Cardiac septum (tissue), 1 donor: ENCODE data around the gene HELT. TPM values are rescaled to one million over a fixed set of nuclear protein-coding genes. Genes with fewer than 3 reads are reported as not detected.
A peak's percentile ranks its signal among the peaks of the same experiment; 100 is the strongest.

ENCODE experiments used
- DNase-seq: peaks from one replicate; pipeline ENCODE4 v3.0.0-alpha.2; 2020; ENCODE audit warnings: low spot score
- intact Hi-C: fragments of 100-400 bp; cut with DNase I; formaldehyde crosslinking; loops from one replicate; pipeline ENCODE4 v1.14.0; 2022
- total RNA-seq: library from RNA; stranded (reverse); fragmentation: NEBNext Ultra II Directional; extraction: Animal tissue kit (Norgen Biotek cat#: 25700); gene quantifications from one replicate; pipeline ENCODE4 v1.2.1, GENCODE V29; 2021
- donor health status: DM: no; HTN: no; CAD: no.

Gene HELT
- total RNA-seq, 1 donor from 2014 or later: not detected

DNA sequence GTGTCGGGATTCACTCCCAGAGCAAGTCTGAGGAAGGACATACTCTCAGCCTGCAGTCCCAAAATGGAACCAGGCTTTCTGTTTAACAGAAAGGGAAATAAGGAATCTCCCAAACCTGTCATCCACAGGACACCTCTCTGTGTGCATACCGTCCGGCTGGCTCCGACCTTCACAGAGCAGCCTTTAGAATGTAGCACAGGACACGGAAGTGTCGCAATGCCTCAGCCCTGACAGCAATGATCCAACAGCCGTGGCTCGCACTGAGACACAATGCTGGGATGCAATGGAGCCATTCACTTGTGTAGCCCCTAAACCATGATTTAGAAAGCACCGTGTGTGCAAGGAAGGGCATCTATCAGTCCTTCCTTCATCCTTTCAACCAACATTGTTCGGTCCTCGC lies 15.5 kb upstream of the HELT start:
- DNase-seq: no peak

DNA sequence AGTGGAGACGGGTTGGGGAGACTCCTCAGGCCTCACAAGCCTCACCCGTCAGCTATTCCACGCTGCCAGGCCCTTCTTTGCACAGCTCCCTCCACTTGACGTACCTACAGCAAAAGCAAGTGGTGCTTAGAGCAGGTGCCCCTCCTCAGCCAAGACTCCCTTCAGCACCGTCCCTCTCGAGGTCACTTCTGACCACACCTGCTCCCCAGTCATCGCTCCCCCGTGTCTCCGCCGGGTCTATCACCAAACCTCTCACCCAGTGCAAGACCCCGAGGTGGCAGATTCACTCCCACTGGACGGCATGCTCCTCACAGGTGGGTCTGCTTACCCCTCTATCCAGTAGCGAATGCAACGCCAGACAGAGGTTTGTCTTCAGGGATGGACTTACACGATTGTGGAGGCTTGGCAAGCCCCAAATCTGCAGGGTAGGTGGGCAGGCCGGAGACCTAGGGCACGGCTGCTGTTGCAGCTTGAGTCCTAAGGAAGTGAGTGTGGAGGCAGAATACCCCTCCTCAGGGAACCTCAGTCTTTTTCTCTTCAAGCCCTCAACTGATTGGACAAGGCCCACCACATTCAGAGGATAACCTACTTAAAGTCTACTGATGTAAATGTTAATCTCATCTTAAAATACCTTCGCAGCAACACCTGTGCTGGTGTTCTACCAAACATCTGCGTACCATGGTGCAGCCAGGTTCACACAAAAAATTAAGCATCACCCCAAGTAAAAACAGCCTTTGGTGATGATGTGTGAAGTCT lies 14.5 kb upstream of the HELT start:
- intact Hi-C loops: loop anchor here (2.0 kb wide), 1 partner anchor 179 kb away; no protein-coding TSS in a partner anchor
- DNase-seq: no peak

More for the DNA sequence above, 15.5 kb upstream of the HELT start:
- intact Hi-C loops: no loop called here

DNA sequence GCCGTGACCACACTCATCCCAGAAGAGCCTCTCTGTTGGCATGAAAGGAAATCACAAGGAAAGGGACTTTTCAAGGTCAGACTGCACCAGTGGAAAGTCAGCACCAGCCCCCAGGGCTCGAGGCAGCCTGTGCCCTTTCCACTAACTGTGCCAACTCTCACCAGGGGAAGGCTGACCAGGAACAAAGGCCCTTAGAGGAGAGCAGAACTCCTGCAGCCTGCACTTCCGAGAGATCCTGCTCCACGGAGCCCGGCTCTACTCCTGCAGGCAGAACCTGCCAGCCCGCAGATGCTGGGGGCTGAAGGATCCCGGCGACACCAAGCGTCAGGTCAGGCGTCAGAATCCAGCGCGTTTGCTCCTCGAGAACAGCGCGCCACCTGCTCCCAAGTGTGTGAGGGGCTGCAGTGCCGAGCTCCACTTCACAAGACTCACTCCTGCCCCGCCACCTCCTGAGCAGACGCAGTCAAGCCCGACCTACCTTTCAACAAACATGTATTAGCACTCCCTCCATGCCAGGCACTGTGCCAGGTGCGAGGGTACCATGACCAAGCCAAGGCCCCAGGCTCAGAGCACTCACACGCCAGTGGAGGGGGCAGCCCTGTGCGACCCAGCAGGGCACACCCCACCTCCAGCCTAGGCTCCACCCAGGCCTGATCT lies 13.6 kb upstream of the HELT start:
- no peak for DNase-seq
- intact Hi-C loops: loop anchor here (2.0 kb wide), 1 partner anchor 178 kb away; no protein-coding TSS in a partner anchor

DNA sequence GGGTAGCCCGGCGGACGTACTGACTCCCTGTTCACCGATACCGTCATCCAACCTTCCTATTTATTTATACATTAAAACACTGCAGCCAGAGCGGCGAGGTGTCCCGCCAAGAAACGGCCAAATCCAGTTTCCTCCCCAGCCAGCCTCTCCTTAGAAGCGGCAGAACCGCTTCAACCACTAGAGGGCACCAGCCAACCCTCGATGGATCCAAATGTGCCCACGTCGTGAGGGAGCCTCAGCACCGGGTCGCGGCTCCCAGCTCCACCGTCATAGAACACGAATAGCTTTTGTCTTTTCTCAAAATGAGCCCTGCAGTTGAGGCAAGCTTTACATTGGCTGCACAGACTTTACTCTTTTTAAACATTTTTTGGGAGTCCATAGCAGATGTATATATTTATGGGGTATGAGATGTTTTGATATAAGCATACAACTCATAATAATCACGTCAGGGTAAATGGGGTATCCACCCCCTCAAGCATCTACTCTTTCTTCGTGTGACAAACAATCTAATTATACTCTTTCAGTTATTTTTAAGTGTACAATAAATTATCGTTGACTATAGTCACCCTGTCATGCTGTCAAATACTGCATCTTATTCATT lies 13.0 kb upstream of the HELT start:
- intact Hi-C loops: loop anchor here (2.0 kb wide), 1 partner anchor 177 kb away; no protein-coding TSS in a partner anchor
- peak; percentile 88 for DNase-seq

DNA sequence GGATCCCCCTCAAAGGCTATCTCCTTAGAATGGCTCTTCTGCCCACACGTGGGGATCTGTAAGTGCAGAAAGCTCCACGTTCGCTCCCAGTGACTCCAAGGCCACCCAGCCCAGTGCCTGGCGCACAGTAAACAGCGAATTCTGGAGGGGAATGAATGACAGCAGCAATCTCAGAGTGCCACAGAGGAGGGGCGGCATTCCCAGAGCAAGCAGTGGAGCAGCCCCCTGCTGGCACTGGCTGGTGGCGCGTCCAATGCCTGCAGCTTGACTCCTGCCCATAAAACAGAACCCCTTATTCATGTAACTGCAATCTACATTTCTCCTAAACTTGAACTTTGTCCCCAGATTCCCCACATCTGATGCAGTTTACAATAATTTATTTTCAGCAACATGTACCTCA lies 6.9 kb upstream of the HELT start:
- intact Hi-C loops: no loop called here

DNA sequence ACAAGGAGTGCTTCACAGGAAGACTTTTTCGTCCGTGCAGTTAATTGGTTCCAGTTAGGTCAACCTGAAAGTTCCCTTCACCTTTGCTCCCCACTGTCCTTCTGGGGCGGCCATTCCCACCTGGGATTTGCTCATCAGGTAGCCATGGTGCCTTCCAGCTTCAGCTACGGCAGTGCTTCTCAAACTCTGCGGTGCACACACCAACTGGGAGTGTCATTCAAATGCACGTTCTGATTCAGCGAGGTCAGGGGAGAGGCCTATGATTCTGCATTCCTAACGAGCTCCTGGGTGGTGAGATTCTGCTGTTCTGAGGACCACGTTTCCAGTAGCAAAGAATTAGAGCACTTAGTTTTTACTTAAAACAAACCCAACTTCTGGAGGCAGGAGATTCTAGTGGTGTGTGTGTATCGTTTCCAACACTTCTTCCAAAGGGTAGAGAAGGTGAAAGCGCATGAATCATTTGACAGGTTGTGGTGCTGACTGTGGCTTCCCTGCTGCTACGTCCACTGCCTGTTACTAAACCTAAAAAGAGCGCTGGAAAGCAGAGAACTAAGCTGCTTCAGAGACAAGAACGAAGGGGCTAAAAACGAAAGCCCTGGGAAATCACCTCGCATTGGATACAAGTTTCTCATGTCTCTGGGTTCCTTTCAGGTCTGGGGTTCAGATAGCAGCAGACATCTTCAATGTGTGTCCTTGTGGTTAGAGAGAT lies 4.7 kb upstream of the HELT start:
- DNase-seq: no peak
- intact Hi-C loops: no loop called here

More for the DNA sequence above, 6.9 kb upstream of the HELT start:
- no peak for DNase-seq

DNA sequence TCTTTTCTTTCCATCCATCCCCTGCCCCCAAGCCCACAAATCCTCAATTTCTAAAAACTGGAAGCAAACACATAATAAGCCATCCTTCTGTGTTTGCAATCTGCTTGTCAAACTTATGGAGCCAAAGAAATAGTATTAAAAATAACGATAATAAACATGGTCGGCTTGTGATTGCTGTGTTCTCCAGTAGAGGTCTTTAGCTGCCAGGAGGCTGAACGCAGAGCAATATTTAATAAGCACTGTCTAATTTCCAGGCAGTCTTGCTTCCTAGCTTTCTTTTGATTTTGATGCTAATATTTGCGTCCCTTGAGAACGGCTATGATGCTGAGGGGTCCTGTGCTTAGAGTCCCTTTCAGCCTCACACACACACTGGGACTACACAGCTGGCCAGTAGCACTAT lies 3.2 kb upstream of the HELT start:
- intact Hi-C loops: no loop called here
- no peak for DNase-seq

DNA sequence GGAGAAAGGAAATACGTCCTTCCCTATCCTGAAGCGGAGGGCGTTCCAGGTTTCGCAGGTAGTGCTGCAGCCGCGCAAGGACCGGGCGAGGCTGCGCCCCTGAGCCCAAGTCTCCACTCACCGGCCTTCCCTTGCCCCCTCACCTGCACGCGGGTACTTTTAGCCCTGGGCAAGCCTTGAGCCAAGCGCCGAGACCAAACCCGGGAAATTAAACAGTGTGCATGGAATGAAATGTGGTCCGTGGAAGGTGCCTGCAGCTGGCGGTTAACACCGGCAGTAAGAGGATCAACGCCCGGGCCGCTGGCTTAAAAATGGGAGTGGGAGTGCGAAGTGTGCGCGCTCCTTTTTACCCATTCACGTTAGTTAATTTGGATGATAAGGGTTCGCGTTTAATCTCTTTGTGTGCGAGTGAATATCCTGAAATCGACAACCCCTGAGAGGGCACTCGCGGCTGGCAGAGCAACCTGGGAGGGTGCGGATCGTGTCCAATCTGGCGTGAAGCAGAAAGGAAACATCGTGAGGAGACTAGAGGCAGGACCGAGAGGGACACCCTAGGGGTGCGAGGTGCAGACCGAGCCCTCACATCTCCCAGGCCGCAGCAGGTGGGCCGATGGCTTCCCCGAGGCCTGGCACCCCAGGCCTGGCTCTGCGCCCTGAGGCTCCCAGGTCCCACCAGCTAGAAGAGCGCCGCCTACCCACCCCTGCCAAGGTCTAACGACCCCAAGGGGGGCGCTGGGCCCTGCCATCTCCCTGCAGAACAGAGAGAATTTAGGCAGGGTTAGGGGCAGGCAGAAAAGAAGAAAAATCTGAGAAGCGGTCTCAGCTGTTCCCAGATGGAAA lies 2.0 kb upstream of the HELT start:
- intact Hi-C loops: no loop called here
- no peak for DNase-seq

DNA sequence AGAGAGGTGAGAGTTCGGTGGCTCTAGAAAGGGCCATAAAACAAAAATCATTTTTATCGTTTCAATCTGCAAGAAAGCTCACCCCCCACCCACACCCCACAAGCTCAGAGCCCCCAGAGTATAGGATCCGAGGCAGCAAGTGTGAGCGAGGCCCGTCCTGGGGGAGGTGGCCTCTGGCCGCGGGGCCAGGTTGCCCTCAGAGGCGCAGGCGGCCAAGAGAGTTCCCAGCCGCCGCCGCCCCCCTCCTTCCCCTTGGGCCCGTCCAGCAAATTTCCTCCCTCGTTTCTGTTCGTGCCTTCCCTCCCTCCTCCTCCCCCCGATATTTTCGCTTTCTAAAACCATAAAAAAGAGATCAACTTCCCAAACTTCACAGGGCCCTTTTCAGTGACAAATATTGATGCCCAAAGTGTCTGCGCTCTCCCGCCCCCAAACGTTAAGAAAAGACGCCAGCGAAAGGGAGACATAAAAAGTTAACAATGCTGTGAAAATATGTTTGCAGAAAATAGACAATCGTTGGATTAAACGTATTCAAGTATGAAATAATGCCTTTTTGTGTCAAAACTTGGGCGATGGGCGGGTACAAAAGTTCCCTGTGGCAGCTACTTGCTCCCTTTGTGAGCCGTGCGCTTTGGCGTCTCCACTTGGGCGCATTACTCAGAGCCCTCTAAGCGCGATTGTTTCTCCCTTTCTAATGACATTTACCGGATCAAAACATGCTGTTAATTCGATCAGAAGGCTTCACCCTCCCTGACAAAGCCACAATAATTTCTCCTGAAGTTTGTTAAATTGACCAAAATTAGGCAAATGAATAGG lies 1.1 kb upstream of the HELT start:
- DNase-seq: no peak
- intact Hi-C loops: no loop called here

DNA sequence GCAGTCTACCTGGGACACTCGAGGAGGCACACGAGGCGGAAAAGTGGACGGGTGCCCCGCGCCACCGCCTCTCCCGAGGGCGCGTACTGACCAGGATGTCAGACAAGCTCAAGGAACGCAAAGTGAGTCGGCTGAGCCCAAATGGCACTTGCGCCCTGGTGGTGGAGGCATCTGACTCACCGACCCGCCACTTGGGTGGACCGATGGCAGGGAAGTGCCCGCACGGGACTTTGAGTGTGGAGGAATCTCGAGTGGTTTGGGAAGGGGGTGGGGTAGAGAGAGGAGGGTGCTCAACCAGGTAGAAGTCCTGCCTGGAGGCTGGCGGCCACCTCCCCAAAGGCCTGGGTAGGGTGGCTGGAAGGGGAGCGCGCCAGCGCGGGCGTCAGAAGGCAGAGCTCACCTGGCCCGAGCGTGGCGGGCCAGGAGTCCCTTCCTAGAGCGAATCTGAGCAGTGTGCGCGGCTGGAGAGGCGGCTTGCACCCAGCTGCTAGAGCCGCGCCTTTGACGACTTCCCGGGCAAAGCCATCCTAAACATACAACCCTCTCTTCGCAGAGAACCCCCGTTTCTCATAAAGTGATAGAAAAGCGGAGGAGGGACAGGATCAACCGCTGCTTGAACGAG lies 655 bp downstream of the HELT start:
- intact Hi-C loops: no loop called here
- DNase-seq: no peak

DNA sequence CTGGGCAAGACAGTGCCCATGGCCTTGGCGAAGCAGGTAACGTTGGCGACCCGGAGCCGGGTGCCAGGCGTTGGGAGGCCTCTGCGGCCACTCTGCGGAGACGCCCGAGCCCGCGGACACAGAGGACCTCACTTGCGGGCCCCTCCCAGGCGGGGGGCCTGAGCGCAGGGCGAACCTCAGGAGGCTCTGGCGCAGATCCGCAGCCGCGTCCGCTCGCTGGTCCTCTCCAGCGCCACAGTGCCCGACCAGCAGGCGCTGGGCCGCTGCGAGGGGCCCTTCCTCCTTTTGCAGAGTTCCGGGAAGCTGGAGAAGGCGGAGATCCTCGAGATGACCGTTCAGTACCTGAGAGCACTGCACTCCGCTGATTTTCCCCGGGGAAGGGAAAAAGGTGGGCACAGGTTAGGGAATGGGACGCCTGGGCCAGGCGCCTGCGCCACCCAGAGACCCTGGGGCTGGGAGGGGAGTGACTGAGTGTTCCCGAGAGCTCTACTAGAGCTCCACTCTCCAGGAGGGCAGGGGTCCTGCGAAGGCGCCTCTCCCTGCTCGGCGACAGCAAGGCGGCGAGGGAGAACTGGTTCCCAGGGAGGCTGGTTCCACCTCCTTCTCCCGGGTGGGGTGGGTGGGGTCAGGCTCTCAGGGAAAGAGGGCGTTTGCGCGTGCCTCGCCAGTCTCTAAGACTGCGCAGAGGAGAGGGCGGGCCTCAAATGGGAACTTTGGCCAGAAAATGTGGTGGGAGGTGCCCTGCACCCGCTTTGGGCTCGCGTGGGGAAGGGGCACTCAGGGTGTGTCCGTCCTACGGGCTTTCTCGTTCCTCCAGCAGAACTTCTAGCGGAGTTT lies 1.4 kb downstream of the HELT start:
- no peak for DNase-seq
- intact Hi-C loops: no loop called here

DNA sequence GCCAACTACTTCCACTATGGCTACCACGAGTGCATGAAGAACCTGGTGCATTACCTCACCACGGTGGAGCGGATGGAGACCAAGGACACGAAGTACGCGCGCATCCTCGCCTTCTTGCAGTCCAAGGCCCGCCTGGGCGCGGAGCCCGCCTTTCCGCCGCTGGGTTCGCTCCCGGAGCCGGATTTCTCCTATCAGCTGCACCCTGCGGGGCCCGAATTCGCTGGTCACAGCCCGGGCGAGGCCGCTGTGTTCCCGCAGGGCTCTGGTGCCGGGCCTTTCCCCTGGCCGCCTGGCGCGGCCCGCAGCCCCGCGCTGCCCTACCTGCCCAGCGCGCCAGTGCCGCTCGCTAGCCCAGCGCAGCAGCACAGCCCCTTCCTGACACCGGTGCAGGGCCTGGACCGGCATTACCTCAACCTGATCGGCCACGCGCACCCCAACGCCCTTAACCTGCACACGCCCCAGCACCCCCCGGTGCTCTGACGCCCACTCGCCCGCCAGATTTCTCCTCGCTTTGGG lies 2.1 kb downstream of the HELT start:
- DNase-seq: no peak
- intact Hi-C loops: no loop called here

DNA sequence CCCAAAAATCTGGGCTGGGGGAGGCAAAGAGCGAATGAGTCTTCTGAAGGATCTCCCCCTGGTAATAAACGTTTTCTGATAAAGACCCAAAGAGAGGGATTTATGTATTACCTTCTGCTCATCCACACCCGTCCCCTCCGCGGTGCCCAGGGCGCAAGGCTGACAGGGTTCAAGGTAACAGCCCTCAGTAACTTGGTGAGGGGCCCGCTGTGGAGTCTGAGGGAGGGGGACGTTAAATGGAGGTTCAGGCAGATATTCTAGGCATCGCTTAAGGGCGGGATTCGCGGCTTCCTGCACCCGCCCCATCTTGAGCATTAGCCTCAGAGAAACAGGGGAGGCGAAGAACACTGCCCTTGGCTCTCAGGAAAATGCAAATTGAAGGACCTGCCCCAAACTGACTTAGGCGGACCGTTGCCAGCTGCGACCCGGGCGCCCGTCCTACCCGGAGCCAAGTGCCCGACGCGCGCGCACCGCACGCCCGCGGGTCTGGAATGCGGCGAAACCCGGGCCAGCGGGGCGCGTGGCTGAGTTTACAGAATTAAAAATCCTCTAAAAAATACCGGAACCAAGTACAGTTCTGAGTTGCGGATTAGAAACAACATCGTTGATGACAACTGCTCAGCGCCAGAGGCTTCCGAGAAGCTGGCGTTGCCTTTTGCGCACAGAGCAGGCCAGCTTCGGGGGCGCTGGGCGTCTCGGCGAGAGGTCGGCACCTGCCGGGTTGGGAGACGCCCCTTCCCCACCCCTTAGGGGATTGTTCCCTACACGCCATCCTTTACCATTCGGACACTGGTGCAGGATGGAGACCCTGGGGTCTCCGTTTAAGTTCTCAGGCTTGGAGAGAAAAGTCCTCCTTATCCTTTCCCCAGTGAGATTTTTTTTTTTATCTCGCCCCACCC lies 2.8 kb downstream of the HELT start:
- intact Hi-C loops: no loop called here

DNA sequence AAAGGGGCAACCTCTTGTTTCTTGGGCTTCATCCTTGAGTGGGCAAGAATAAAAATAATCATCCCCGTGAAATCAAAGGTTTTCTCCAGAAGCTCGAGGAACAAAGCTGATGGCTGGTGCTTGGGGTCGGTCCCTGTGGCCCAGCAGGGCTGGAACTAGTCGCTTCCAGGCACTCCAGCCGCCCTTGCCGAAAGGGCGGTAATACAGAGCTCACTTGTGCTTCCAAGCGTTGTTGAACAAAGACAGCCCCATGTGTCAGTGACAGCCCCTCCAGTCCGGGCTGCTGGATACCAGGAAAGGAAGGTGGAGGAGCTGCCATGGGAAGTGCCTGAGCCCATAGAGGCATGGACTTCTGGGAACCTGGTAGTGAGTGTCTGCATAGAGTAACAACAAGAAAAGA lies 5.2 kb downstream of the HELT start:
- DNase-seq: no peak
- intact Hi-C loops: no loop called here

More for the DNA sequence above, 2.8 kb downstream of the HELT start:
- DNase-seq: no peak

DNA sequence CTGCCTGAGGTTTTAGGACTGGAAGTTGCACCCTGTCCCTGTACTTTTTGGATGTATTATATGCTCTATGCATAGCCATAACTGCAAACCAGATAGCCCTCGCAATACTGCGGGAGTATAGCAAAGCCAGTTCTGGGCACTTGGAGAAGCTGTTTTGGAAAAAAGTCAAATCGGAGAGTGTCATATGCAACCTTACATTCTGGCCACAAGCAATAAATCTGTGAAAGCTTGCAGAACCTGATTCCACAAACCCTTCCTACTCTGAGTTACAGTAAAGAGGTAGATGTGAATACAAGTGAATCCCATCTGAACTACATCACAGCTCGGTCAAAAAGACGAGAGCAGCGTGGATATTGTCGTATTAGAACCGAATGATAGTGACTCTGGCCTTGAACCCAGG lies 10.3 kb downstream of the HELT start:
- DNase-seq: no peak
- intact Hi-C loops: no loop called here

DNA sequence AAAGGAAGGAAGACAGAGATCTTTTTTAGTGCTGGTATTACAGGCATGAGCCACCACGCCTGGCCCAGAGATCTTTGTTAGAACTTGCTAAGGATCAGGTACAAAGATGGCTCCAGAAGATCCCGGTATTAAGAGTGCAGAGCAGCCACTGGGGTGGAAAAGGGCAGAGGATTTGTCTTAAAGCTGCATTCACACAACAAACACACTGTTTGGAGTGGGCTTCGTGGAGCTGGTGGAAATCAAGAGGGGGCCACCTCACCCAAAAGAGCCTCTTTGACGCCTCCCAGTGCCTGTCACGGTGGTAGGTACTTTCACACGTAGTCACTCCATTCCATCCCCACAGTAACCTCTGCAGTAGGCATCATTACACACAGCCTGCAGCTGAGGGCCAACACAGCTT lies 13.3 kb downstream of the HELT start:
- no peak for DNase-seq
- intact Hi-C loops: no loop called here
